ENCODE data around the gene SACM1L.
"Not testable (repeated sequence)": the region's sequence is repeated elsewhere in the genome, so short reads cannot be mapped to it uniquely, and the experiment has no call there.

The SACM1L gene

GRCh38 chr3:45695166-45695565, 6.0 kb downstream of the SACM1L start:
- not testable (repeated sequence) for DNase-seq

- DNase-seq = no peak
Observed at GRCh38 chr3:45700570-45701073, 11.4 kb downstream of the SACM1L start.

- no peak for DNase-seq
Observed at GRCh38 chr3:45701172-45701867, 12.1 kb downstream of the SACM1L start.

GRCh38 chr3:45704301-45704943, 15.2 kb downstream of the SACM1L start:
- DNase-seq = no peak

GRCh38 chr3:45705839-45706808, 16.9 kb downstream of the SACM1L start:
- DNase-seq = peak; percentile 34

- peak; percentile 7 for DNase-seq
Observed at GRCh38 chr3:45711931-45712330, 22.7 kb downstream of the SACM1L start.

GRCh38 chr3:45712434-45713110, 23.4 kb downstream of the SACM1L start:
- DNase-seq = no peak

GRCh38 chr3:45715945-45716344, 26.7 kb downstream of the SACM1L start:
- peak; percentile 26 for DNase-seq

- DNase-seq = no peak
Observed at GRCh38 chr3:45716790-45717336, 27.7 kb downstream of the SACM1L start.

- DNase-seq = no peak
Observed at GRCh38 chr3:45719655-45720487, 30.7 kb downstream of the SACM1L start.

GRCh38 chr3:45724911-45725310, 35.7 kb downstream of the SACM1L start:
- DNase-seq = no peak

- DNase-seq = no peak
Observed at GRCh38 chr3:45729614-45730013, 40.4 kb downstream of the SACM1L start.

GRCh38 chr3:45730409-45731154, 41.4 kb downstream of the SACM1L start:
- DNase-seq = no peak

GRCh38 chr3:45736707-45737106, 47.5 kb downstream of the SACM1L start:
- no peak for DNase-seq

GRCh38 chr3:45737234-45737633, 48.0 kb downstream of the SACM1L start:
- no peak for DNase-seq

- DNase-seq = no peak
Observed at GRCh38 chr3:45739991-45740390, 50.8 kb downstream of the SACM1L start.

GRCh38 chr3:45741247-45741646, 52.1 kb downstream of the SACM1L start:
- DNase-seq = no peak

- DNase-seq = no peak
Observed at GRCh38 chr3:45741742-45742460, 52.7 kb downstream of the SACM1L start.

GRCh38 chr3:45742461-45743089, 53.4 kb downstream of the SACM1L start:
- no peak for DNase-seq

Data from HCEC 1CT (cell line).